MM.1S (cell line): ENCODE measurements around the gene TLR4.

Experiments used
- CTCF ChIP-seq: fragments of 300-600 bp; sonication (generic); IDR thresholded peaks from 2 replicates; pipeline ENCODE4 v1.5.1; 2016; ENCODE audit warnings: antibody characterized with exemption, low read length, mixed read lengths
- EZH2 ChIP-seq: fragments of 300-600 bp; sonication (generic); optimal IDR thresholded peaks from 2 replicates; pipeline ENCODE3; 2017; ENCODE audit warnings: low read depth, mild to moderate bottlenecking, antibody characterized with exemption, low read length, mixed read lengths

GRCh38 chr9:117739624-117740347, 35.6 kb downstream of the TLR4 start:
- TF ChIP-seq CTCF (no peak), EZH2 (no peak)
